Stomach (tissue), 9 donors: ENCODE measurements around the gene CENPX. TPM values are rescaled to one million over a fixed set of nuclear protein-coding genes. Genes with fewer than 3 reads are reported as not detected.

Experiments
- DNase-seq, 2 donors: peaks; one replicate each; pipeline versions ENCODE4 v3.0.0 to v3.0.0-alpha.2; 2013 to 2019
- H3K27ac ChIP-seq, 5 donors: fragments of 200-600 bp in 4 of 5; sonication (generic) in 4 of 5; one replicate each; pipeline ENCODE4 v1.5.1; 2013 to 2019; ENCODE audit warnings: mild to moderate bottlenecking in 1 of 5, moderate library complexity in 1 of 5
- H3K27me3 ChIP-seq, 3 donors: fragments of 200-600 bp; sonication (generic); one replicate each; pipeline ENCODE4 v1.5.1; 2017 to 2019; ENCODE audit warnings: mixed run types in 1 of 3
- H3K36me3 ChIP-seq, 4 donors: fragments of 200-600 bp; sonication (generic); 1 replicate in 3 of 4; 2 replicates in 1 of 4; pipeline ENCODE4 v1.5.1; 2016 to 2019
- H3K4me1 ChIP-seq, 4 donors: fragments of 200-600 bp; sonication (generic); one replicate each; pipeline ENCODE4 v1.5.1; 2016 to 2019
- H3K4me3 ChIP-seq, 4 donors: fragments of 200-600 bp; sonication (generic) in 3 of 4; one replicate each; pipeline ENCODE4 v1.5.1; 2016 to 2019; ENCODE audit warnings: mild to moderate bottlenecking in 1 of 4
- H3K9me3 ChIP-seq, 4 donors: fragments of 200-600 bp; sonication (generic); one replicate each; pipeline ENCODE4 v1.5.1; 2016 to 2019
- EP300 ChIP-seq: sonication (generic); formaldehyde crosslinking; IDR thresholded peaks from one replicate; pipeline ENCODE4 v1.6.1; 2017; ENCODE audit warnings: antibody characterized with exemption
- POLR2A ChIP-seq, 4 donors: fragments of 450-650 bp; IDR thresholded peaks; one replicate each; pipeline ENCODE4 v1.6.1; 2016; ENCODE audit warnings: antibody characterized with exemption in 4 of 4, control low read depth in 2 of 4, mild to moderate bottlenecking in 1 of 4, moderate library complexity in 1 of 4
- POLR2AphosphoS5 ChIP-seq, 3 donors: sonication (generic); formaldehyde crosslinking; IDR thresholded peaks; one replicate each; pipeline ENCODE4 v1.6.1; 2016; ENCODE audit warnings: antibody characterized with exemption in 3 of 3
- WGBS, 5 donors: extraction: QIAGEN DNeasy Blood & Tissue Kit in 3 of 5; methylation state at CpG; one replicate each; pipeline versions ENCODE4 v1.1.5 to v1.1.7; 2013 to 2018; 5-methylcytosine and 5-hydroxymethylcytosine counted together
- intact Hi-C: fragments of 100-400 bp; cut with DNase I; formaldehyde crosslinking; loops from one replicate; pipeline ENCODE4 v1.15.1; 2023; ENCODE audit warnings: low total_unique reads
- polyA plus RNA-seq, 3 donors: library from polyadenylated mRNA; stranded (reverse); fragments of 200-250 nt; gene quantifications; one replicate each; pipeline ENCODE4 v1.2.3, GENCODE V29; 2013
- total RNA-seq, 5 donors: library from RNA; depleted of rRNA; stranded (reverse); fragments of >200 nt; gene quantifications; one replicate each; pipeline versions ENCODE4 v1.1.0 to v1.2.3, GENCODE V29; 2014 to 2016
- TF ChIP-seq, protein P1 (sequence below), 7 experiments: fragments of 450-650 bp in 4 of 7; fragments of 200-600 bp in 3 of 7; sonication (generic) in 3 of 7; IDR thresholded peaks; one replicate each; pipeline ENCODE4 v1.5.1; 2016 to 2019; ENCODE audit warnings: antibody characterized with exemption in 7 of 7, control low read depth in 2 of 7, mild to moderate bottlenecking in 1 of 7
- donor health status: healthy with polysubstance abuse.
- donor health status: Bipolar disorder and iron deficiency.
- donor health status: healthy.

CENPX gene
- total and polyA plus RNA-seq, 8 donors: 22.0 to 231 (median 151) TPM

DNA sequence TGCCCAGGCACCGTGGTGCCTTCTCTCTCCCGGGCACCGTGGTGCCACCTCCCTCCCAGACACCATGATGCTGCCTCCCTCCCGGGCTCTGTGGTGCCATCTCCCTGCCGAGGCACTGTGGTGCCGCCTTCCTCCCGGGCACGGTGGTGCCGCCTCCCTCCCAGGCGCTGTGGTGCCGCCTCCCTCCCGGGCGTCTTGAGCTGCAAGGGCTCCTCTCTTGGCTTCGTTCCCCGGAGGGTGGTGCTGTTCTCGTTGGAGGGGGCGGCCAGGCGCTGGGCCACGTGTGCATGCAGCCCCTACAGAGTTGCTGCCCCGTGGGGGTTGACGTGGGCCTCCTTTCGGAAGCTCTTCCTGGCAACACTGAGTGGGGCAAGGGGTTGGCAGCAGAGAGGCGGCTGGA lies 8.2 kb downstream of the CENPX start:
- TF ChIP-seq POLR2AphosphoS5 (IDR thresholded peaks at IDR 0.05) (no peak), EP300 (no peak), POLR2A (IDR thresholded peaks at IDR 0.05) (no peak)
- TF ChIP-seq, protein P1, sequence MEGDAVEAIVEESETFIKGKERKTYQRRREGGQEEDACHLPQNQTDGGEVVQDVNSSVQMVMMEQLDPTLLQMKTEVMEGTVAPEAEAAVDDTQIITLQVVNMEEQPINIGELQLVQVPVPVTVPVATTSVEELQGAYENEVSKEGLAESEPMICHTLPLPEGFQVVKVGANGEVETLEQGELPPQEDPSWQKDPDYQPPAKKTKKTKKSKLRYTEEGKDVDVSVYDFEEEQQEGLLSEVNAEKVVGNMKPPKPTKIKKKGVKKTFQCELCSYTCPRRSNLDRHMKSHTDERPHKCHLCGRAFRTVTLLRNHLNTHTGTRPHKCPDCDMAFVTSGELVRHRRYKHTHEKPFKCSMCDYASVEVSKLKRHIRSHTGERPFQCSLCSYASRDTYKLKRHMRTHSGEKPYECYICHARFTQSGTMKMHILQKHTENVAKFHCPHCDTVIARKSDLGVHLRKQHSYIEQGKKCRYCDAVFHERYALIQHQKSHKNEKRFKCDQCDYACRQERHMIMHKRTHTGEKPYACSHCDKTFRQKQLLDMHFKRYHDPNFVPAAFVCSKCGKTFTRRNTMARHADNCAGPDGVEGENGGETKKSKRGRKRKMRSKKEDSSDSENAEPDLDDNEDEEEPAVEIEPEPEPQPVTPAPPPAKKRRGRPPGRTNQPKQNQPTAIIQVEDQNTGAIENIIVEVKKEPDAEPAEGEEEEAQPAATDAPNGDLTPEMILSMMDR (IDR thresholded peaks at IDR 0.05): no peak
- H3K4me1 ChIP-seq: peaks cover 8 to 30% (median 21%) of the 10 kb centered on the region in 4 donors
- WGBS, 5 donors: 62 to 73% (median 70%) methylated on average over 14 to 23 of the region's 23 CpGs
- intact Hi-C loops: no loop called here
- H3K9me3 ChIP-seq: no peaks in the 10 kb centered on the region
- no peak overlapping the region for H3K4me3 ChIP-seq
- peaks cover 0 to 50% (median 41%) of the 10 kb centered on the region in 4 donors for H3K36me3 ChIP-seq
- H3K27me3 ChIP-seq: no peaks in the 10 kb centered on the region
- DNase-seq: no peak
- H3K27ac ChIP-seq: no peak overlapping the region

DNA sequence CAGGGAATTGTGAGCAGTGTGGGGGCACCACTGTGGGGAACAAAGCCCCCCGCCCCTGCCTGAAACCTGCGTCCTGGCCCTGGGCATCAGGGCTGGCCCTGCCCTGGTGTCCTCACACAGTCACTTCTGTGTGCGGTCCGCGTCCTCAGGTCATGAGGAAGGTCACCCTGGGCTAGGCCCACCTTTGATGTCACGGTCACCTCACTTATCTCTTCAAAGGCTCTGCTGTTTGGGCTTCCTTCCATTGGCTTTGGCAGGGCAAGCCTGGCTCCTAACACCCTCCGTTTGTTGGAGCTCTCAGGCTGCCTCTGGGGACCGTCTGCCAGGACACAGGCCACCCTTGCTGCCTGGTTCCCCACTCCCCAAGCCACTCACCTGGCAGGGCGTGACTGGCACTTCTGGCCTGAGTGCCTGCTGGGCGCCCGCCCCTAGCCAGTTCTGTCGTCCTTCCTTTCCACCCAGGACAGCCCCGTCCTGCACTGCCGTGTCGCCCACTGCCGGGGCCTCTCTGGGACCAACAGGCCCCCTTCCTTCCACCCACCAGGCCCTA lies 8.8 kb downstream of the CENPX start:
- 75 to 83% (median 80%) methylated on average over 13 to 16 of the region's 16 CpGs for WGBS, 5 donors
- no peak for DNase-seq
- no peaks in the 10 kb centered on the region for H3K9me3 ChIP-seq
- TF ChIP-seq, protein P1 (IDR thresholded peaks at IDR 0.05): no peak
- no peak for TF ChIP-seq POLR2A (IDR thresholded peaks at IDR 0.05)
- TF ChIP-seq EP300: no peak
- TF ChIP-seq POLR2AphosphoS5 (IDR thresholded peaks at IDR 0.05): no peak
- H3K27ac ChIP-seq: peak overlapping the region in 1 of 5 donors; percentile 77
- intact Hi-C loops: no loop called here
- no peak overlapping the region for H3K4me3 ChIP-seq
- H3K4me1 ChIP-seq: peaks cover 2 to 25% (median 16%) of the 10 kb centered on the region in 4 donors
- peaks cover 0 to 48% (median 43%) of the 10 kb centered on the region in 4 donors for H3K36me3 ChIP-seq
- no peaks in the 10 kb centered on the region for H3K27me3 ChIP-seq

DNA sequence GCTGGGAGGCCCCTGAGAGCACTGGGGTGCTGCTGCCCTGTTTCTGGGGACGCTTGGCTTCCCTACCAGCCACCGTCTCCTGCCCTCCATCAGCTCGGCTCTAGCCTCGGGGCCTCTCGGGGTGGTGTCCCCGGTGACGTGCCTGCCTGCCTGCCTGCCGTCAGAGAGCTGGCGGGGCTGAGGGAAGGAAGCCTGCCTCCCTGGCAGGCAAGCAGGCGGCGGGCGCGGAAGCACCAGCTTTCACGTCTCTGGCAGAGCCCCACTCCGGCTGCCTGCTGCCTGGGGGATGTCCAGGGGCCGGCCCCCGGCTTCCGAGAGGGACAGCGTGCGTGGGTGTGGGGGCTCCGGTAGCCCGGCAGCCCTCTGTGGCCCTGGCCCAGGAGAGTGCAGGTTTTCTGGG lies 9.3 kb downstream of the CENPX start:
- no peaks in the 10 kb centered on the region for H3K27me3 ChIP-seq
- H3K9me3 ChIP-seq: no peaks in the 10 kb centered on the region
- intact Hi-C loops: no loop called here
- whole genome bisulfite sequencing, 5 donors: 73 to 82% (median 77%) methylated on average over 17 to 22 of the region's 22 CpGs
- peaks cover 0 to 43% (median 38%) of the 10 kb centered on the region in 4 donors for H3K36me3 ChIP-seq
- no peak overlapping the region for H3K4me3 ChIP-seq
- H3K4me1 ChIP-seq: peaks cover 0 to 19% (median 12%) of the 10 kb centered on the region in 4 donors
- TF ChIP-seq POLR2AphosphoS5 (IDR thresholded peaks at IDR 0.05): peak in 1 of 3 donors; percentile 20
- TF ChIP-seq, protein P1 (IDR thresholded peaks at IDR 0.05): no peak
- TF ChIP-seq POLR2A (IDR thresholded peaks at IDR 0.05): no peak
- H3K27ac ChIP-seq: peak overlapping the region in 2 of 5 donors; percentile 33 to 77
- DNase-seq: peak in 1 of 2 donors; percentile 69

DNA sequence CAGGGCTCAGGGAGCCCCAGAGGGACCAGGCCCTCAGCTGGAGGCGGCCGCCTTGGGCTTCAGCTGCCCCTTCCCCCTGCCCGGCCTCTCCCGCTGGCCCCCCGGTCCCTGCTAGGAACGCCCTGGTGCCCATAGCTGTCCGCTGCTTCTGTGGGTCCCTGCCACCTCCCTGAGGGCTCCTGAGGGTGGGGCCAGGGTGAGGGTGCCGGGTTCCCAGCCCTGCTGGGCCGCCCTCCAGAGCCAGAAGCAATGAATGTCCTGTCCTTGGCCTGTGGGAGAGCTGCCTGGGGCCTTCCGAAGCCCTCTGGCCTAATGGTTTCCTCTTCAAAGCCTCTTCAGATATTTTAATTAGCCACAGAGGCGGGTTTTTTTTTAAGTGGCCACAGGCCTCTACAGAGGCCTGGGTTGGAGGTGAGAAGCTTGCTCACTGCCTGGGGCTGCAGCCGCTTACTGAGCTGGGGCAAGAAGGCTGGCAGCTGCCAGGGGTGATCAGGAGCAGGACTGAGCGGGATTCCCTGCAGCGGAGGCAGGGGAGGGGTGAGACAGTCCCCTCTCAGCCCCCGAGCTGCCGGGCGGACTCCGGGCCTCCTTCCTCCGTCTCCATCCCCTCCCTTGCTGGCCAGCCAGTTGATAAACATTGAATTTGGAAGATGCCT lies 9.9 kb downstream of the CENPX start:
- H3K9me3 ChIP-seq: no peaks in the 10 kb centered on the region
- TF ChIP-seq EP300: no peak
- no peak for TF ChIP-seq POLR2AphosphoS5 (IDR thresholded peaks at IDR 0.05)
- TF ChIP-seq, protein P1 (IDR thresholded peaks at IDR 0.05): no peak
- TF ChIP-seq POLR2A (IDR thresholded peaks at IDR 0.05): no peak
- 75 to 91% (median 79%) methylated on average over 10 to 19 of the region's 19 CpGs for WGBS, 5 donors
- no peak overlapping the region for H3K4me3 ChIP-seq
- intact Hi-C loops: no loop called here
- H3K27ac ChIP-seq: peak overlapping the region in 3 of 5 donors; percentile 33 to 77 (median 38)
- H3K36me3 ChIP-seq: peaks cover 0 to 40% (median 32%) of the 10 kb centered on the region in 4 donors
- H3K4me1 ChIP-seq: peaks cover 0 to 18% (median 6%) of the 10 kb centered on the region in 4 donors
- no peak for DNase-seq
- no peaks in the 10 kb centered on the region for H3K27me3 ChIP-seq
